ENCODE results near the gene ZBP1.

ZBP1 gene

GRCh38 chr20:57605045-57605444 lies 15.2 kb downstream of the ZBP1 start:
- Histone ChIP-seq H3K9me3 (ENCODE audit: severe bottlenecking) (no peaks in the 10 kb centered on the region), H3K36me3 (no peaks in the 10 kb centered on the region), H3K27ac (no peak overlapping the region), H3K27me3 (ENCODE audit: insufficient read depth, low read depth, severe bottlenecking) (peaks cover 2% of the 10 kb centered on the region), H3K4me3 (ENCODE audit: low read depth, low read length) (no peak overlapping the region)
- no peak for DNase-seq
- TF ChIP-seq CTCF (IDR thresholded peaks at IDR 0.05; ENCODE audit: low read depth, low read length): no peak

- Histone ChIP-seq H3K36me3 (no peaks in the 10 kb centered on the region), H3K9me3 (ENCODE audit: severe bottlenecking) (no peaks in the 10 kb centered on the region), H3K27me3 (ENCODE audit: insufficient read depth, low read depth, severe bottlenecking) (peaks cover 2% of the 10 kb centered on the region), H3K27ac (no peak overlapping the region), H3K4me3 (ENCODE audit: low read depth, low read length) (no peak overlapping the region)
- TF ChIP-seq CTCF (IDR thresholded peaks at IDR 0.05; ENCODE audit: low read depth, low read length): no peak
- DNase-seq: no peak
Measured at GRCh38 chr20:57603120-57603519, 17.1 kb downstream of the ZBP1 start.

GRCh38 chr20:57601737-57602136 lies 18.5 kb downstream of the ZBP1 start:
- Histone ChIP-seq H3K36me3 (no peaks in the 10 kb centered on the region), H3K4me3 (ENCODE audit: low read depth, low read length) (no peak overlapping the region), H3K27ac (no peak overlapping the region), H3K9me3 (ENCODE audit: severe bottlenecking) (no peaks in the 10 kb centered on the region), H3K27me3 (ENCODE audit: insufficient read depth, low read depth, severe bottlenecking) (no peaks in the 10 kb centered on the region)
- TF ChIP-seq CTCF (IDR thresholded peaks at IDR 0.05; ENCODE audit: low read depth, low read length): no peak
- no peak for DNase-seq

GRCh38 chr20:57601211-57601570 lies 19.0 kb downstream of the ZBP1 start:
- H3K27ac ChIP-seq: no peak overlapping the region
- no peaks in the 10 kb centered on the region for H3K9me3 ChIP-seq (ENCODE audit: severe bottlenecking)
- TF ChIP-seq CTCF (IDR thresholded peaks at IDR 0.05; ENCODE audit: low read depth, low read length): no peak
- no peak overlapping the region for H3K4me3 ChIP-seq (ENCODE audit: low read depth, low read length)
- no peaks in the 10 kb centered on the region for H3K27me3 ChIP-seq (ENCODE audit: insufficient read depth, low read depth, severe bottlenecking)
- no peaks in the 10 kb centered on the region for H3K36me3 ChIP-seq
- no peak for DNase-seq

GRCh38 chr20:57600320-57601210 lies 19.7 kb downstream of the ZBP1 start:
- H3K9me3 ChIP-seq (ENCODE audit: severe bottlenecking): no peaks in the 10 kb centered on the region
- TF ChIP-seq CTCF (IDR thresholded peaks at IDR 0.05; ENCODE audit: low read depth, low read length): no peak
- H3K27me3 ChIP-seq (ENCODE audit: insufficient read depth, low read depth, severe bottlenecking): no peaks in the 10 kb centered on the region
- no peak overlapping the region for H3K27ac ChIP-seq
- no peaks in the 10 kb centered on the region for H3K36me3 ChIP-seq
- DNase-seq: no peak
- no peak overlapping the region for H3K4me3 ChIP-seq (ENCODE audit: low read depth, low read length)

- Histone ChIP-seq H3K36me3 (no peaks in the 10 kb centered on the region), H3K27me3 (ENCODE audit: insufficient read depth, low read depth, severe bottlenecking) (no peaks in the 10 kb centered on the region), H3K27ac (no peak overlapping the region), H3K9me3 (ENCODE audit: severe bottlenecking) (no peaks in the 10 kb centered on the region), H3K4me3 (ENCODE audit: low read depth, low read length) (no peak overlapping the region)
- no peak for TF ChIP-seq CTCF (IDR thresholded peaks at IDR 0.05; ENCODE audit: low read depth, low read length)
- DNase-seq: no peak
Measured at GRCh38 chr20:57598491-57598890, 21.7 kb downstream of the ZBP1 start.
